ENCODE results near the gene MEIS2. TPM values are rescaled to one million over a fixed set of nuclear protein-coding genes. Genes with fewer than 3 reads are reported as not detected.

The MEIS2 gene
- total RNA-seq, 4 donors from 2014 or later, result 28.3 to 87.5 (median 42.2) TPM

DNA sequence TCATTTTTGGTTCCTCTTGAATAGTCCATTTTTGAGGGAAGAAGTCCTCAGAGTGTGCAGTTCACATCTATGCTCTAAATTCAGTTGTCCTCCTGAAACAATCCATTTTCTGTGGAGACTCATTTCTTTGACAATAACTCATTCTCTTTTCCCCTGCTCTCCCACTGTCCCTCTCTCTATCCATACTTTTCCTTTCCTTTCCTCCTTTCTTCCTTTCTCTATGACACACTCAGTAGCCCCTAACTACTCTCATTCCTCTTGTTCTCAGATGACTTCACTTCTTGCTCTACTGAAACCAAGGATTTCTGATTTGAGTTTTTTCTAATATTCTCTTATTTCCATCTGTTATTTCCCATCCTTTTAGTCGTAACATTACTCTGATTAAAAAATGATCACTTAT, 16.7 kb upstream of the MEIS2 start:
- ATAC-seq (ENCODE audit: low FRiP score) (no peak), DNase-seq (ENCODE audit: low spot score) (no peak)
- no peak for TF ChIP-seq CTCF (IDR thresholded peaks at IDR 0.05)

- ATAC-seq (ENCODE audit: low FRiP score), result no peak
- TF ChIP-seq CTCF (IDR thresholded peaks at IDR 0.05), result no peak
- no peak for DNase-seq (ENCODE audit: low spot score)
Observed at GRCh38 chr15:37115538-37115937, 15.2 kb upstream of the MEIS2 start.

- ATAC-seq (ENCODE audit: low FRiP score), result no peak
- no peak for TF ChIP-seq CTCF (IDR thresholded peaks at IDR 0.05)
- no peak for DNase-seq (ENCODE audit: low spot score)
Observed at GRCh38 chr15:37112971-37113670, 12.8 kb upstream of the MEIS2 start.

DNA sequence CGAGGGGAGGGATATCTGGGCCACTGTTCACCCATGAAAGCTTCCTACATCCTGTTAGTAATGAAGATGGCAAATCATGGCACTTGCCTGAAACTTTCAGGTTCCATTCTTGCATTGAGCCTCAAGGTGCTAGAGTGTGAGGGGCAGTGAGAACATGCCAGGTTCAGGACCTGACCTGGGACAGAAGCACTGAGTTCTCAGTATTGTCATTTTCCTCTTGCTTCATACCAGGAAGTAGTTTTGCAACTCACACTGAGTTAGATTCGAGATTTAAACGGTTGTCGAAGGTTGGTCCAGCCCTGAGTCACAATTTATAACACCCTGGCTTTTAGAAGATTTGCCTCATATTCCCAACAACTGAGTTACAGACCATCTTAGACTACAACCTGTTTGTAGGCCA, 11.8 kb upstream of the MEIS2 start:
- DNase-seq (ENCODE audit: low spot score), result no peak
- TF ChIP-seq CTCF (IDR thresholded peaks at IDR 0.05), result no peak
- ATAC-seq (ENCODE audit: low FRiP score), result peak; percentile 55

GRCh38 chr15:37111427-37111717, 11.0 kb upstream of the MEIS2 start:
- TF ChIP-seq CTCF (IDR thresholded peaks at IDR 0.05), result no peak
- ATAC-seq (ENCODE audit: low FRiP score) (no peak), DNase-seq (ENCODE audit: low spot score) (no peak)

GRCh38 chr15:37109872-37110572, 9.7 kb upstream of the MEIS2 start:
- no peak for DNase-seq (ENCODE audit: low spot score)
- ATAC-seq (ENCODE audit: low FRiP score), result peak; percentile 60

More at GRCh38 chr15:37109872-37110572, 9.7 kb upstream of the MEIS2 start:
- TF ChIP-seq CTCF (IDR thresholded peaks at IDR 0.05), result no peak
